ENCODE data around the gene CDC42.

CDC42 gene

DNA sequence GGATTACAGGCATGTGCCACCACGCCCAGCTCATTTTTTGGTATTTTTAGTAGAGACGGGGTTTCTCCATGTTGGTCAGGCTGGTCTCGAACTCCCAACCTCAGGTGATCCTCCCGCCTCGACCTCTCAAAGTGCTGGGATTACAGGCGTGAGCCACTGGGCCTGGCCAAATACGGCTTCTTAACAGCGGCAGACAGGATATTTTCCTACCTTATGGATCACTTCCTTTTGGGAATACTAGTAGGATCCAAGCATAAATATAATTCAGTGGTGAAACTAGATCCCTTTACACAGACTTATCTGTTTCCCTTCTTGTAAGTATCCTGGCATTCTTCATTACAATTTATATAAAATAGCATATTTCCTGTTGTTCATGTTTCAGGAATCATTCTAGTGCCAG is 49.5 kb downstream of the CDC42 start:
- TF ChIP-seq ZBTB7A (IDR thresholded peaks at IDR 0.05; ENCODE audit: low read depth), result no peak

- TF ChIP-seq EGR1 (IDR thresholded peaks at IDR 0.05) (no peak), ZBTB7A (IDR thresholded peaks at IDR 0.05; ENCODE audit: low read depth) (no peak), NFIC (IDR thresholded peaks at IDR 0.05) (no peak), YY1 (IDR thresholded peaks at IDR 0.05; ENCODE audit: low read depth) (no peak), FOXM1 (IDR thresholded peaks at IDR 0.05; ENCODE audit: borderline replicate concordance, low read depth) (no peak), CEBPB (IDR thresholded peaks at IDR 0.05) (no peak), TCF12 (IDR thresholded peaks at IDR 0.05; ENCODE audit: low read depth) (no peak), RAD21 (IDR thresholded peaks at IDR 0.05; ENCODE audit: low read depth) (no peak), EP300 (IDR thresholded peaks at IDR 0.05; ENCODE audit: borderline replicate concordance) (no peak), TAF1 (IDR thresholded peaks at IDR 0.05; ENCODE audit: low read depth) (no peak)
- TF ChIP-seq, protein P1, sequence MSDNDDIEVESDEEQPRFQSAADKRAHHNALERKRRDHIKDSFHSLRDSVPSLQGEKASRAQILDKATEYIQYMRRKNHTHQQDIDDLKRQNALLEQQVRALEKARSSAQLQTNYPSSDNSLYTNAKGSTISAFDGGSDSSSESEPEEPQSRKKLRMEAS (IDR thresholded peaks at IDR 0.05), result no peak
- TF ChIP-seq, protein P2, sequence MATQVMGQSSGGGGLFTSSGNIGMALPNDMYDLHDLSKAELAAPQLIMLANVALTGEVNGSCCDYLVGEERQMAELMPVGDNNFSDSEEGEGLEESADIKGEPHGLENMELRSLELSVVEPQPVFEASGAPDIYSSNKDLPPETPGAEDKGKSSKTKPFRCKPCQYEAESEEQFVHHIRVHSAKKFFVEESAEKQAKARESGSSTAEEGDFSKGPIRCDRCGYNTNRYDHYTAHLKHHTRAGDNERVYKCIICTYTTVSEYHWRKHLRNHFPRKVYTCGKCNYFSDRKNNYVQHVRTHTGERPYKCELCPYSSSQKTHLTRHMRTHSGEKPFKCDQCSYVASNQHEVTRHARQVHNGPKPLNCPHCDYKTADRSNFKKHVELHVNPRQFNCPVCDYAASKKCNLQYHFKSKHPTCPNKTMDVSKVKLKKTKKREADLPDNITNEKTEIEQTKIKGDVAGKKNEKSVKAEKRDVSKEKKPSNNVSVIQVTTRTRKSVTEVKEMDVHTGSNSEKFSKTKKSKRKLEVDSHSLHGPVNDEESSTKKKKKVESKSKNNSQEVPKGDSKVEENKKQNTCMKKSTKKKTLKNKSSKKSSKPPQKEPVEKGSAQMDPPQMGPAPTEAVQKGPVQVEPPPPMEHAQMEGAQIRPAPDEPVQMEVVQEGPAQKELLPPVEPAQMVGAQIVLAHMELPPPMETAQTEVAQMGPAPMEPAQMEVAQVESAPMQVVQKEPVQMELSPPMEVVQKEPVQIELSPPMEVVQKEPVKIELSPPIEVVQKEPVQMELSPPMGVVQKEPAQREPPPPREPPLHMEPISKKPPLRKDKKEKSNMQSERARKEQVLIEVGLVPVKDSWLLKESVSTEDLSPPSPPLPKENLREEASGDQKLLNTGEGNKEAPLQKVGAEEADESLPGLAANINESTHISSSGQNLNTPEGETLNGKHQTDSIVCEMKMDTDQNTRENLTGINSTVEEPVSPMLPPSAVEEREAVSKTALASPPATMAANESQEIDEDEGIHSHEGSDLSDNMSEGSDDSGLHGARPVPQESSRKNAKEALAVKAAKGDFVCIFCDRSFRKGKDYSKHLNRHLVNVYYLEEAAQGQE (IDR thresholded peaks at IDR 0.05; ENCODE audit: low read depth), result no peak
Measured at GRCh38 chr1:22102746-22103145, 50.2 kb downstream of the CDC42 start.

GRCh38 chr1:22104094-22104493 is 51.6 kb downstream of the CDC42 start:
- TF ChIP-seq TCF12 (IDR thresholded peaks at IDR 0.05; ENCODE audit: low read depth) (no peak), TEAD4 (IDR thresholded peaks at IDR 0.05) (no peak), ZBTB7A (IDR thresholded peaks at IDR 0.05; ENCODE audit: low read depth) (no peak), YY1 (IDR thresholded peaks at IDR 0.05; ENCODE audit: low read depth) (no peak), EGR1 (IDR thresholded peaks at IDR 0.05) (no peak), NFIC (IDR thresholded peaks at IDR 0.05) (no peak), FOXM1 (IDR thresholded peaks at IDR 0.05; ENCODE audit: borderline replicate concordance, low read depth) (no peak), TAF1 (IDR thresholded peaks at IDR 0.05; ENCODE audit: low read depth) (no peak), RAD21 (IDR thresholded peaks at IDR 0.05; ENCODE audit: low read depth) (no peak), CREB1 (IDR thresholded peaks at IDR 0.05; ENCODE audit: low read depth) (no peak)
- TF ChIP-seq, protein P2 (IDR thresholded peaks at IDR 0.05; ENCODE audit: low read depth), result no peak

DNA sequence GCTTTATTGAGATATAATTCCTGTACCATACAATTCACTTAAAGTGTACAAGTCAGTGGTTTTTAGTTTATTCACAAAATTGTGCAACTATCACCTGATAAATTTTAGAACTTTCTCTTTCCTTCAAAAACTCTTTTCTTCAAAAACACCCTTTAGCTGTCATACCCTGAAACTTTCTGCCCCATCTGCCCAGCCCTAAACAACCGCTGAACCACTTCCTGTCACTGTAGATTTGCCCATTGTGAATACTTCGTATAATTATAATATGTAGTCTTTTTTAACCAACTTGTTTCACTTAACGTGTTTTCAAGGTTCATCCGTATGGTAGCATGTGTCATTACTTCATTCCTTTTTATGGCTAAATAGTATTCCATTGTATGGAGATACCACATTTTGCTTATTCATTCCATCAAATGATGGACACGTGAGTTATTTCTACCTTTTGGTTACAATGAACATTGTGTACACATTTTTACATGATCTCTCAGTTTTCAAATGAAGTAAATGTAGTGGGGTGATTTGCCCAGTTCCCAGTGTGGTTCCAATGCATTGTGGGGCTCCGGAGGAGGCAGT is 52.4 kb downstream of the CDC42 start:
- TF ChIP-seq, protein P1 (IDR thresholded peaks at IDR 0.05), result no peak
- no peak for TF ChIP-seq TAF1 (IDR thresholded peaks at IDR 0.05; ENCODE audit: low read depth)
- no peak for TF ChIP-seq CEBPB (IDR thresholded peaks at IDR 0.05)
- TF ChIP-seq TEAD4 (IDR thresholded peaks at IDR 0.05), result no peak
- no peak for TF ChIP-seq EP300 (IDR thresholded peaks at IDR 0.05; ENCODE audit: borderline replicate concordance)
- no peak for TF ChIP-seq NFIC (IDR thresholded peaks at IDR 0.05)
- TF ChIP-seq, protein P2 (IDR thresholded peaks at IDR 0.05; ENCODE audit: low read depth), result no peak
- TF ChIP-seq FOXM1 (IDR thresholded peaks at IDR 0.05; ENCODE audit: borderline replicate concordance, low read depth), result no peak
- TF ChIP-seq ZBTB7A (IDR thresholded peaks at IDR 0.05; ENCODE audit: low read depth), result no peak
- no peak for TF ChIP-seq RAD21 (IDR thresholded peaks at IDR 0.05; ENCODE audit: low read depth)
- no peak for TF ChIP-seq TCF12 (IDR thresholded peaks at IDR 0.05; ENCODE audit: low read depth)
- TF ChIP-seq YY1 (IDR thresholded peaks at IDR 0.05; ENCODE audit: low read depth), result no peak
- no peak for TF ChIP-seq USF1 (IDR thresholded peaks at IDR 0.05)
- TF ChIP-seq EGR1 (IDR thresholded peaks at IDR 0.05), result no peak
- TF ChIP-seq CREB1 (IDR thresholded peaks at IDR 0.05; ENCODE audit: low read depth), result no peak

- no peak for TF ChIP-seq ZBTB7A (IDR thresholded peaks at IDR 0.05; ENCODE audit: low read depth)
- no peak for TF ChIP-seq TAF1 (IDR thresholded peaks at IDR 0.05; ENCODE audit: low read depth)
- TF ChIP-seq NFIC (IDR thresholded peaks at IDR 0.05), result no peak
- TF ChIP-seq EP300 (IDR thresholded peaks at IDR 0.05; ENCODE audit: borderline replicate concordance), result no peak
- TF ChIP-seq RAD21 (IDR thresholded peaks at IDR 0.05; ENCODE audit: low read depth), result peak; percentile 55
- TF ChIP-seq CREB1 (IDR thresholded peaks at IDR 0.05; ENCODE audit: low read depth), result no peak
- no peak for TF ChIP-seq YY1 (IDR thresholded peaks at IDR 0.05; ENCODE audit: low read depth)
- no peak for TF ChIP-seq FOXM1 (IDR thresholded peaks at IDR 0.05; ENCODE audit: borderline replicate concordance, low read depth)
Measured at GRCh38 chr1:22105611-22106207, 53.2 kb downstream of the CDC42 start.

All from Ishikawa (cell line).